ENCODE results near the gene NF2.

NF2 gene

GRCh38 chr22:29634847-29635246 is 31.4 kb downstream of the NF2 start:
- TF ChIP-seq GATA3 (IDR thresholded peaks at IDR 0.05; ENCODE audit: low read depth, low read length), result no peak
- TF ChIP-seq GATA2 (IDR thresholded peaks at IDR 0.05; ENCODE audit: low read depth, low read length), result no peak

GRCh38 chr22:29635734-29636357 is 32.4 kb downstream of the NF2 start:
- TF ChIP-seq GATA3 (IDR thresholded peaks at IDR 0.05; ENCODE audit: low read depth, low read length), result no peak
- TF ChIP-seq GATA2 (IDR thresholded peaks at IDR 0.05; ENCODE audit: low read depth, low read length), result no peak

- TF ChIP-seq GATA3 (IDR thresholded peaks at IDR 0.05; ENCODE audit: low read depth, low read length) (no peak), GATA2 (IDR thresholded peaks at IDR 0.05; ENCODE audit: low read depth, low read length) (no peak)
These were observed 33.3 kb downstream of the NF2 start for GRCh38 chr22:29636751-29637150.

- TF ChIP-seq GATA2 (IDR thresholded peaks at IDR 0.05; ENCODE audit: low read depth, low read length) (no peak), GATA3 (IDR thresholded peaks at IDR 0.05; ENCODE audit: low read depth, low read length) (no peak)
These were observed 33.7 kb downstream of the NF2 start for GRCh38 chr22:29637181-29637580.

GRCh38 chr22:29638678-29639077 is 35.2 kb downstream of the NF2 start:
- TF ChIP-seq GATA2 (IDR thresholded peaks at IDR 0.05; ENCODE audit: low read depth, low read length) (no peak), GATA3 (IDR thresholded peaks at IDR 0.05; ENCODE audit: low read depth, low read length) (no peak)

- TF ChIP-seq GATA3 (IDR thresholded peaks at IDR 0.05; ENCODE audit: low read depth, low read length) (no peak), GATA2 (IDR thresholded peaks at IDR 0.05; ENCODE audit: low read depth, low read length) (no peak)
These were observed 35.7 kb downstream of the NF2 start for GRCh38 chr22:29639096-29639495.

- TF ChIP-seq GATA3 (IDR thresholded peaks at IDR 0.05; ENCODE audit: low read depth, low read length) (no peak), GATA2 (IDR thresholded peaks at IDR 0.05; ENCODE audit: low read depth, low read length) (no peak)
These were observed 37.7 kb downstream of the NF2 start for GRCh38 chr22:29641042-29641699.

- no peak for TF ChIP-seq GATA2 (IDR thresholded peaks at IDR 0.05; ENCODE audit: low read depth, low read length)
- TF ChIP-seq GATA3 (IDR thresholded peaks at IDR 0.05; ENCODE audit: low read depth, low read length), result no peak
These were observed 38.4 kb downstream of the NF2 start for GRCh38 chr22:29641700-29642330.

- TF ChIP-seq GATA3 (IDR thresholded peaks at IDR 0.05; ENCODE audit: low read depth, low read length) (no peak), GATA2 (IDR thresholded peaks at IDR 0.05; ENCODE audit: low read depth, low read length) (no peak)
These were observed 39.3 kb downstream of the NF2 start for GRCh38 chr22:29642694-29643093.

- TF ChIP-seq GATA2 (IDR thresholded peaks at IDR 0.05; ENCODE audit: low read depth, low read length), result no peak
- no peak for TF ChIP-seq GATA3 (IDR thresholded peaks at IDR 0.05; ENCODE audit: low read depth, low read length)
These were observed 44.7 kb downstream of the NF2 start for GRCh38 chr22:29647954-29648737.

- TF ChIP-seq GATA2 (IDR thresholded peaks at IDR 0.05; ENCODE audit: low read depth, low read length) (no peak), GATA3 (IDR thresholded peaks at IDR 0.05; ENCODE audit: low read depth, low read length) (no peak)
These were observed 46.9 kb downstream of the NF2 start for GRCh38 chr22:29650370-29650769.

- TF ChIP-seq GATA2 (IDR thresholded peaks at IDR 0.05; ENCODE audit: low read depth, low read length) (no peak), GATA3 (IDR thresholded peaks at IDR 0.05; ENCODE audit: low read depth, low read length) (no peak)
These were observed 48.2 kb downstream of the NF2 start for GRCh38 chr22:29651652-29652051.

- TF ChIP-seq GATA2 (IDR thresholded peaks at IDR 0.05; ENCODE audit: low read depth, low read length) (peak; percentile 78), GATA3 (IDR thresholded peaks at IDR 0.05; ENCODE audit: low read depth, low read length) (peak; percentile 63)
These were observed 51.0 kb downstream of the NF2 start for GRCh38 chr22:29654420-29654819.

GRCh38 chr22:29654882-29655281 is 51.4 kb downstream of the NF2 start:
- TF ChIP-seq GATA2 (IDR thresholded peaks at IDR 0.05; ENCODE audit: low read depth, low read length), result no peak
- TF ChIP-seq GATA3 (IDR thresholded peaks at IDR 0.05; ENCODE audit: low read depth, low read length), result no peak
